ENCODE data around the gene AAK1.
"Not testable (repeated sequence)": the region's sequence is repeated elsewhere in the genome, so short reads cannot be mapped to it uniquely, and the experiment has no call there.

AAK1 gene

DNA sequence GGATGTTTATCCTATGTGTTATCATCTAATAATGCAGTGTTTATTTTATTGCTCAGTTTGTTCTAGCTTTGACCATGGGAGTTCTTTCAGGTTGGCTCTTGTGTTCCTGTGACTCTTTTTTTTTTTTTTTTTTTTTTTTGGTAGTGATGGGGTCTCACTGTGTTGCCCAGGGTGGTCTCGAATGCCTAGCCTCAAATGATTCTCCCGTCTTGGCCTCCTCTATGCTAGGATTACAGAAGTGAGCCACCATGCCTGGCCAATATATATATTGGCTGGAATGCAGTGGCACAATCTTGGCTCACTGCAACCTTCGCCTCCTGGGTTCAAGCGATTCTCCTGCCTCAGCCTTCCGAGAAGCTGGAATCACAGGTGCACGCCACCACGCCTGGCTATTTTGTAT lies 187.4 kb downstream of the AAK1 start:
- in situ Hi-C loops (cut with MboI; ENCODE audit: low pct_unique_long_range_greater_than_20kb, low sequenced_read_pairs, unreplicated experiment), result no loop called here
- no peak for DNase-seq (ENCODE audit: low spot score)
- TF ChIP-seq, protein P1, sequence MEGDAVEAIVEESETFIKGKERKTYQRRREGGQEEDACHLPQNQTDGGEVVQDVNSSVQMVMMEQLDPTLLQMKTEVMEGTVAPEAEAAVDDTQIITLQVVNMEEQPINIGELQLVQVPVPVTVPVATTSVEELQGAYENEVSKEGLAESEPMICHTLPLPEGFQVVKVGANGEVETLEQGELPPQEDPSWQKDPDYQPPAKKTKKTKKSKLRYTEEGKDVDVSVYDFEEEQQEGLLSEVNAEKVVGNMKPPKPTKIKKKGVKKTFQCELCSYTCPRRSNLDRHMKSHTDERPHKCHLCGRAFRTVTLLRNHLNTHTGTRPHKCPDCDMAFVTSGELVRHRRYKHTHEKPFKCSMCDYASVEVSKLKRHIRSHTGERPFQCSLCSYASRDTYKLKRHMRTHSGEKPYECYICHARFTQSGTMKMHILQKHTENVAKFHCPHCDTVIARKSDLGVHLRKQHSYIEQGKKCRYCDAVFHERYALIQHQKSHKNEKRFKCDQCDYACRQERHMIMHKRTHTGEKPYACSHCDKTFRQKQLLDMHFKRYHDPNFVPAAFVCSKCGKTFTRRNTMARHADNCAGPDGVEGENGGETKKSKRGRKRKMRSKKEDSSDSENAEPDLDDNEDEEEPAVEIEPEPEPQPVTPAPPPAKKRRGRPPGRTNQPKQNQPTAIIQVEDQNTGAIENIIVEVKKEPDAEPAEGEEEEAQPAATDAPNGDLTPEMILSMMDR (IDR thresholded peaks at IDR 0.05; ENCODE audit: extremely low read depth, insufficient read depth, missing control alignments), result no peak

DNA sequence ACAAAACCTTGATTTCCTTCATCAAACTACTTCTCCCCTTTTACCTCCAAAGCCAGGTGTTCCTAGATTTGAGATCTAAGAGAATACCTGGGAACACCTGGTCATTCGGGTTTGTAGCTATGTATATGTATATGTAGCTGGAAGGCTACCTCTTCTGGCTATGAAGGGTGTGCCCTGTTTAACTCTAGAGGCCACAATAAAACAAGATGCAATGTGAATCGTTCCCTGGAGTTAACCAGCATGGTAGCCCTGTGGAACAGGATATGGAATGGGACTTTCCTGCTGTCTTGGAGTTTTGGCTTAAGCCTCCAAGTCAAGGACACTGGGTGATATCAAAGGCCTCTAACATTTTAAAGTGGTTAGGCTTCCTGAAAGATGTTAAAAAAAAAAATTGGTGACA lies 188.6 kb downstream of the AAK1 start:
- TF ChIP-seq, protein P1 (IDR thresholded peaks at IDR 0.05; ENCODE audit: extremely low read depth, insufficient read depth, missing control alignments), result no peak
- in situ Hi-C loops (cut with MboI; ENCODE audit: low pct_unique_long_range_greater_than_20kb, low sequenced_read_pairs, unreplicated experiment), result no loop called here
- DNase-seq (ENCODE audit: low spot score), result no peak

DNA sequence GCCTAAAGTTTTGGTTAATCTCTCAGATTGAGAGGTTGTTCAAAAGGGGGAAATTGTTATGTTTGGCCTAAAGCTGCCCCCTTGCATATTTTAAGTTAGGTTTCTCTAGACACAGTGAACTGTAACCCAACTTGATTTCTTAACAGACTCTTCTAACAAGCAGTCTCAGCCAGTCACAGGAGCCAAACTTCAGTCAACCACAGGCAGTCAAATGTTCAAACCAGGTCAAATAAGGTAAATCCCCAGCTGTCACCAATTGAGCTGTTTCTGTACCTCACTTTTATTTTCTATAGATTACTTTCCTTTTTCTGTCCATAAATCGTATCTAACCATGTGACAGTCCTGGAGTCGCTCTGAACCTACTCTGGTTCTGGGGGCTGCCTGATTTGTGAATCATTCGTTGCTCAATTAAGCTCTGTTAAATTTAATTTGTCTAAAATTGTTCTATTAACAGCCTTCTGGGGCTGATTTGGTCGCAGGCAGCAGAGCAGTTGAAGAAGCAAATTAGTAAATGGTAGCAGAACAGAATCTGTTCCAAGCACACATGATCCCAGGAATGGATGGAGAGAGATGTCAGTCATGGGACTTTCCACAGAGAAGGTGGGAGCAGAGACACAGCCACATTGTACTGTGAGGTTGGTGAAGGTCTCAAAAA lies 189.9 kb downstream of the AAK1 start:
- TF ChIP-seq, protein P1 (IDR thresholded peaks at IDR 0.05; ENCODE audit: extremely low read depth, insufficient read depth, missing control alignments), result no peak
- in situ Hi-C loops (cut with MboI; ENCODE audit: low pct_unique_long_range_greater_than_20kb, low sequenced_read_pairs, unreplicated experiment), result no loop called here
- peak; percentile 49 for DNase-seq (ENCODE audit: low spot score)

DNA sequence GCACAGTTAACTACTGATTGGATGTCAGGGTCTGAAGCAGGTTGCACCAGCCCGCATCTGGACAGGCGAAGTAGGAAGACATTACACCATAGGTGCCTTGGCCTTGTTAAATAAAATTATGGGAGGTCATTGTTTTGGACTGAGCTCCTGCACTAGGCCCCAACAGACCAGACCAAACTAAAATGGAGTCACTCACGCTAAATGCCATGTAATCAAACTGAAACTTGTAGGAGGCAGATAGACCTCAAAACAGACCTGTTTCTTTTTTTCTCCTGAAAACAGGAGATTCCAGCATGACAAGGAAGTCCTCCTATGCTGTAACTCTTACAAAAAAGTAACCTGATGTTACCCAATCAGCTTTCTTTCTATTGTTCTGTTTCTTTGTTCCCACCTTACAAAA lies 190.9 kb downstream of the AAK1 start:
- TF ChIP-seq, protein P1 (IDR thresholded peaks at IDR 0.05; ENCODE audit: extremely low read depth, insufficient read depth, missing control alignments), result no peak
- in situ Hi-C loops (cut with MboI; ENCODE audit: low pct_unique_long_range_greater_than_20kb, low sequenced_read_pairs, unreplicated experiment), result no loop called here
- DNase-seq (ENCODE audit: low spot score), result no peak

DNA sequence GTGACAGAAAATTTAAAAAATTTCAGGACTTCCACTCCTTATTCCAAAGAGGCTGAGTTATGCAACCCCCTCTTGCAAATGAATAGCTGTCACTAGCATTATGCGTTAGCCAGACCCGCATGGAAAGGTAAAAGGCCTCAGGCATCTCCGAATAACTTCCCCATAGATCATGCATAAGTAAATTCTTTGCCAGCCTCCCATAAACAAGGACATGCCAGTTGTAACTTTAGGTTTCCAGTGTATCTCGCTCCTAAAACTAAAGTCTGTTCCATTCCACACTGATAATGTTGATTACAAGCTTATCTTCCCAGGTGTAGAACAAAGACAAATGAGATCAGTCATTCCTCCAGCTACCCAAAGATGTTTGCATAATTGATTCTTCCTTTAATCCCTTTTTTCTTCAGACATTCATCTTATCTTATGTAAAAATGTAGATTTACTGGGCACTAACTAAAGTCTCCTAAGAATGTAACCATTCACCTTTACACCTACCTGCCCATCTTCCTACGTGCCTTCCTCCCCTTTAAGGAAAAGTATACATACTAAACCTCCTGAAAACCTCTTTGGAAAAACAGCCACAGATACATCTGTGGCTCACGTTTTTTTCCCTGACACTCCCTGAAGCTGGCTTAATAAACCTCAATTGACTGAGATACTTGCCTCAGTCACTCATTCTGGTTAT lies 192.7 kb downstream of the AAK1 start:
- DNase-seq (ENCODE audit: low spot score), result no peak
- in situ Hi-C loops (cut with MboI; ENCODE audit: low pct_unique_long_range_greater_than_20kb, low sequenced_read_pairs, unreplicated experiment), result no loop called here
- TF ChIP-seq, protein P1 (IDR thresholded peaks at IDR 0.05; ENCODE audit: extremely low read depth, insufficient read depth, missing control alignments), result no peak

DNA sequence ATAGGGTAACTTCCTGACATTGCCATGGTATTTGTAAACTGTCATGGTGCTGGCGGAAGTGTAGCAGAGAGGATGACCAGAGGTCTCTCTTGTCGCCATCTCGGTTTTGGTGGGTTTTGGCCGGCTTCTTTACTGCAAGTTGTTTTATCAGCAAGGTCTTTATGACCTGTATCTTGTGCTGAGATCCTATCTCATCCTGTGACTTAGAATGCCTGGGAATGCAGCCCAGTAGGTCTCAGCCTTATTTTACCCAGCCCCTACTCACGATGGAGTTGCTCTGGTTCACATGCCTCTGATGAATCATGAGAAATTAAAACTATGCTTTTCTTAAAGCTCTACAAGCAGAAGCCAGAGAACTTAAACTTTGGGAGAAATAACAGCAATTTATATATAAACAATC lies 193.6 kb downstream of the AAK1 start:
- TF ChIP-seq, protein P1 (IDR thresholded peaks at IDR 0.05; ENCODE audit: extremely low read depth, insufficient read depth, missing control alignments), result no peak
- in situ Hi-C loops (cut with MboI; ENCODE audit: low pct_unique_long_range_greater_than_20kb, low sequenced_read_pairs, unreplicated experiment), result no loop called here
- DNase-seq (ENCODE audit: low spot score), result no peak

DNA sequence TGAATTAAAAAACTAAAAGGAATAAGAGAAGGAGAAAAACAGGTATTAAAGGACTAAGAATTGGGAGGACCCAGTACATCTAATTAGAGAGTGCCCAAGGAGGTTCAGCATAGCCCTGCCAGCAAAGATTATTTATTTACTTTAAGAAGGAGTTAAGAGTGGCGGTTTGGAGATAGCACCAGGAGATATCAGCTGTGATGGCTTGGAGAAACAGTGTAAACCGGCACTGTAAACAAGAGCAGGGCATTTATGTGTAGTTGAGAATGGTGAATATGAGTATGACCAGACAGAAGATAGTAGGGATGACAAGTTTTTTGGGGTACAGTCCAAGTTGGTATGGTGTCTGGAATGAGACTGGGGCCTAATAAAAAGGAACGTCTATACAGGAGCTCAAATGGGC lies 199.9 kb downstream of the AAK1 start:
- DNase-seq (ENCODE audit: low spot score); in situ Hi-C loops (cut with MboI; ENCODE audit: low pct_unique_long_range_greater_than_20kb, low sequenced_read_pairs, unreplicated experiment): not testable (repeated sequence)

DNA sequence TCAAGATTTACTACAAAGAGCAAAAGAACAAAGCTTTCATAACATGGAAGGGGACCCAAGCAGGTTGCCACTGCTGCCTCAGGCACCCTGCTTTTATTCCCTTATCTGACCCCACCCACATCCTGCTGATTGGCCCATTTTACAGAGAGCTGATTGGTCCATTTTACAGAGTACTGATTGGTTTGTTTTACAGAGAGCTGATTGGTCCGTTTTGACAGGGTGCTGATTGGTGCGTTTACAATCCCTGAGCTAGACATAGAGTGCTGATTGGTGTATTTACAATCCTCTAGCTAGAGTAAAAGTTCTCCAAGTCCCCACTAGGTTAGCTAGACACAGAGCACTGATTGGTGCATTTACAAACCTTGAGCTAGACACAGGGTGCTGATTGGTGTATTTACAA lies 204.0 kb downstream of the AAK1 start:
- in situ Hi-C loops (cut with MboI; ENCODE audit: low pct_unique_long_range_greater_than_20kb, low sequenced_read_pairs, unreplicated experiment); DNase-seq (ENCODE audit: low spot score): not testable (repeated sequence)
